A673 (cell line): ENCODE data around the gene ATP8A1.

Experiments
- CTCF ChIP-seq: fragments of 300-800, 200-600 bp; sonication (generic); conservative IDR thresholded peaks from 2 replicates; pipeline ENCODE4 v1.5.1; 2017; ENCODE audit warnings: low read depth, mild to moderate bottlenecking, antibody characterized with exemption, low read length, moderate library complexity, mixed read lengths
- EZH2 ChIP-seq: fragments of 200-600 bp; sonication (generic); IDR thresholded peaks from 2 replicates; pipeline ENCODE4 v1.6.1; 2017; ENCODE audit warnings: borderline replicate concordance, low read depth, mild to moderate bottlenecking, mixed read lengths, antibody characterized with exemption, low read length; ENCODE audit not compliant: poor library complexity, severe bottlenecking

- TF ChIP-seq CTCF, result no peak
- TF ChIP-seq EZH2, result no peak
Measured at GRCh38 chr4:42574870-42575430, 82.0 kb downstream of the ATP8A1 start.
